GM12892 (cell line): ENCODE data around the gene PTPRN.
"Not testable (repeated sequence)": the region's sequence is repeated elsewhere in the genome, so short reads cannot be mapped to it uniquely, and the experiment has no call there.

Experiments
- DNase-seq: peaks from one replicate; pipeline ENCODE4 v3.0.0; 2011; ENCODE audit not compliant: insufficient read length
- FAIRE-seq: peaks from 2 replicates; lab custom pipeline; 2011; peaks lifted over from hg19 to GRCh38; lab: Jason Lieb, UNC
- POLR2A ChIP-seq: IDR thresholded peaks from 2 replicates; pipeline ENCODE4 v1.6.1; 2011; ENCODE audit warnings: low read depth, low read length, control low read depth
- POLR2AphosphoS5 ChIP-seq: IDR thresholded peaks from 2 replicates; pipeline ENCODE4 v1.6.1; 2011; ENCODE audit warnings: low read depth, low read length, control low read depth
- TAF1 ChIP-seq: IDR thresholded peaks from 2 replicates; pipeline ENCODE4 v1.6.1; 2011; ENCODE audit warnings: low read depth, mild to moderate bottlenecking, control low read depth, low read length, borderline replicate concordance

PTPRN gene

GRCh38 chr2:219291910-219292490 lies 17.2 kb downstream of the PTPRN start:
- no peak for TF ChIP-seq POLR2AphosphoS5
- TF ChIP-seq TAF1: no peak
- TF ChIP-seq POLR2A: no peak
- FAIRE-seq (no peak), DNase-seq (no peak)

GRCh38 chr2:219291394-219291793 lies 17.8 kb downstream of the PTPRN start:
- TF ChIP-seq POLR2AphosphoS5 (no peak), TAF1 (no peak), POLR2A (no peak)
- DNase-seq (no peak), FAIRE-seq (no peak)

GRCh38 chr2:219290381-219291171 lies 18.6 kb downstream of the PTPRN start:
- DNase-seq (no peak), FAIRE-seq (no peak)
- TF ChIP-seq TAF1 (no peak), POLR2A (no peak), POLR2AphosphoS5 (no peak)

- TF ChIP-seq POLR2AphosphoS5 (no peak), POLR2A (no peak), TAF1 (no peak)
- no peak for DNase-seq
- FAIRE-seq: no peak
Measured at GRCh38 chr2:219289537-219290361, 19.5 kb downstream of the PTPRN start.

- TF ChIP-seq POLR2AphosphoS5: no peak
- no peak for TF ChIP-seq POLR2A
- no peak for TF ChIP-seq TAF1
- FAIRE-seq (no peak), DNase-seq (no peak)
Measured at GRCh38 chr2:219289195-219289536, 20.0 kb downstream of the PTPRN start.

- no peak for FAIRE-seq
- no peak for DNase-seq
- no peak for TF ChIP-seq TAF1
- no peak for TF ChIP-seq POLR2A
- TF ChIP-seq POLR2AphosphoS5: no peak
Measured at GRCh38 chr2:219287580-219288265, 21.5 kb downstream of the PTPRN start.

GRCh38 chr2:219287116-219287440 lies 22.1 kb downstream of the PTPRN start:
- not testable (repeated sequence) for FAIRE-seq, DNase-seq

GRCh38 chr2:219286436-219287115 lies 22.6 kb downstream of the PTPRN start:
- FAIRE-seq (no peak), DNase-seq (no peak)
- TF ChIP-seq POLR2A: no peak
- no peak for TF ChIP-seq TAF1
- no peak for TF ChIP-seq POLR2AphosphoS5

GRCh38 chr2:219285894-219286425 lies 23.2 kb downstream of the PTPRN start:
- FAIRE-seq (no peak), DNase-seq (no peak)
- no peak for TF ChIP-seq POLR2A
- no peak for TF ChIP-seq POLR2AphosphoS5
- TF ChIP-seq TAF1: no peak

- TF ChIP-seq POLR2A (no peak), POLR2AphosphoS5 (no peak), TAF1 (no peak)
- DNase-seq (no peak), FAIRE-seq (no peak)
Measured at GRCh38 chr2:219285373-219285735, 23.8 kb downstream of the PTPRN start.
